Uterus (tissue), 4 donors: ENCODE data around the gene NEDD4L. TPM values are rescaled to one million over a fixed set of nuclear protein-coding genes. Genes with fewer than 3 reads are reported as not detected.

ENCODE experiments used
- DNase-seq, 2 donors: peaks; one replicate each; pipeline ENCODE4 v3.0.0-alpha.2; 2019 to 2020
- H3K27ac ChIP-seq, 2 donors: fragments of 200-600 bp; sonication (generic); 1 replicate in 1 of 2; 2 replicates in 1 of 2; pipeline ENCODE4 v1.5.1; 2016 to 2018
- H3K27me3 ChIP-seq, 2 donors: fragments of 200-600 bp; sonication (generic); one replicate each; pipeline ENCODE4 v1.5.1; 2018 to 2019; ENCODE audit warnings: control low read depth in 1 of 2
- H3K36me3 ChIP-seq, 2 donors: fragments of 200-600 bp; sonication (generic); one replicate each; pipeline ENCODE4 v1.5.1; 2019; ENCODE audit warnings: control low read depth in 1 of 2
- H3K4me1 ChIP-seq, 2 donors: fragments of 200-600 bp; sonication (generic); one replicate each; pipeline ENCODE4 v1.5.1; 2018 to 2019; ENCODE audit warnings: control low read depth in 1 of 2
- H3K4me3 ChIP-seq, 2 donors: fragments of 200-600 bp; sonication (generic); 1 replicate in 1 of 2; 2 replicates in 1 of 2; pipeline ENCODE4 v1.5.1; 2018 to 2019; ENCODE audit warnings: mild to moderate bottlenecking in 1 of 2
- H3K9me3 ChIP-seq, 2 donors: fragments of 200-600 bp; sonication (generic); one replicate each; pipeline ENCODE4 v1.5.1; 2019; ENCODE audit warnings: control low read depth in 1 of 2
- CTCF ChIP-seq, 4 experiments: fragments of 200-600 bp in 2 of 4; fragments of 450-650 bp in 2 of 4; sonication (generic) in 2 of 4; IDR thresholded peaks; one replicate each; pipeline ENCODE4 v1.5.1; 2016 to 2019; ENCODE audit warnings: antibody characterized with exemption in 4 of 4, mild to moderate bottlenecking in 2 of 4, moderate library complexity in 1 of 4
- POLR2A ChIP-seq, 2 donors: fragments of 450-650 bp; IDR thresholded peaks; one replicate each; pipeline ENCODE4 v1.6.1; 2016; ENCODE audit warnings: antibody characterized with exemption in 2 of 2, mild to moderate bottlenecking in 1 of 2, moderate library complexity in 1 of 2
- intact Hi-C: fragments of 100-400 bp; cut with DNase I; formaldehyde crosslinking; loops from one replicate; pipeline ENCODE4 v1.15.1; 2023; ENCODE audit warnings: low total_unique reads
- microRNA counts, 2 donors: library from miRNA; unstranded; fragments of <30 nt; microRNA quantifications; one replicate each; lab custom pipeline; 2016 to 2017
- microRNA-seq: library from miRNA; unstranded; fragments of <30 nt; microRNA quantifications from one replicate; pipeline ENCODE4, GENCODE V29; 2016; ENCODE audit warnings: borderline microRNAs expressed, borderline replicate concordance
- small RNA-seq: library from RNA; depleted of rRNA; stranded (forward); fragments of <200 nt; gene quantifications from one replicate; pipeline ENCODE3, GENCODE V24; 2016
- total RNA-seq, 4 donors: library from RNA; depleted of rRNA in 3 of 4; stranded (reverse); fragments of >200 nt in 3 of 4; gene quantifications; one replicate each; pipeline versions ENCODE4 v1.1.0 to v1.2.4, GENCODE V29; 2014 to 2023
- donor health status: DM: yes; HTN: yes; CAD: no.

Gene NEDD4L
- total RNA-seq, 4 donors from 2014 or later: 6.2 to 45.9 (median 32.3) TPM

- DNase-seq: no peak
- Histone ChIP-seq H3K27ac (peak overlapping the region; percentile 74 to 79), H3K4me1 (no peaks in the 10 kb centered on the region), H3K9me3 (no peaks in the 10 kb centered on the region), H3K4me3 (no peak overlapping the region), H3K27me3 (no peaks in the 10 kb centered on the region), H3K36me3 (no peaks in the 10 kb centered on the region)
- TF ChIP-seq CTCF (IDR thresholded peaks at IDR 0.05) (no peak), POLR2A (IDR thresholded peaks at IDR 0.05) (no peak)
- intact Hi-C loops: no loop called here
Measured at GRCh38 chr18:58446391-58447060, 402.5 kb downstream of the NEDD4L start.

- intact Hi-C loops: no loop called here
- peak; percentile 20 to 63 for DNase-seq
- H3K36me3 ChIP-seq: no peaks in the 10 kb centered on the region
- no peaks in the 10 kb centered on the region for H3K27me3 ChIP-seq
- no peaks in the 10 kb centered on the region for H3K4me1 ChIP-seq
- peak overlapping the region; percentile 74 to 79 for H3K27ac ChIP-seq
- no peak for TF ChIP-seq POLR2A (IDR thresholded peaks at IDR 0.05)
- no peak for TF ChIP-seq CTCF (IDR thresholded peaks at IDR 0.05)
- no peaks in the 10 kb centered on the region for H3K9me3 ChIP-seq
- no peak overlapping the region for H3K4me3 ChIP-seq
Measured at GRCh38 chr18:58447402-58448095, 403.5 kb downstream of the NEDD4L start.

- Histone ChIP-seq H3K4me1 (no peaks in the 10 kb centered on the region), H3K36me3 (no peaks in the 10 kb centered on the region), H3K27me3 (no peaks in the 10 kb centered on the region), H3K9me3 (no peaks in the 10 kb centered on the region), H3K27ac (no peak overlapping the region), H3K4me3 (no peak overlapping the region)
- TF ChIP-seq POLR2A (IDR thresholded peaks at IDR 0.05) (no peak), CTCF (IDR thresholded peaks at IDR 0.05) (no peak)
- intact Hi-C loops: no loop called here
- DNase-seq: no peak
Measured at GRCh38 chr18:58449464-58449863, 405.4 kb downstream of the NEDD4L start.

MicroRNAs encoded within 50 kb of the gene (microRNA counts, 767-probe panel; counts per million panel counts)
- microRNA hsa-miR-122-5p (lab: Ali Mortazavi, UCI): 0 counts per million in 2 donors

Small RNAs within 50 kb of the gene (microRNA-seq; reads per million reads assigned to microRNA genes)
- not detected for gene MIR3591

Small RNAs within 50 kb of the gene (small RNA-seq; reads per million reads assigned to genes)
- gene HMGN1P30 (not detected), gene MIR3591 (not detected)

Other genes starting within 250 kb of the NEDD4L start
- gene ATP8B1, start 240.9 kb upstream of the NEDD4L start, total RNA-seq: 10 to 100 TPM; 18.4 to 24.9 (median 22.1) TPM